Activated CD8-positive, alpha-beta memory T cell treated with anti-CD3 and anti-CD28 coated beads, Interleukin-2, amount 50 U/mL, for 48 hours (primary cell): Measurements from ENCODE around the gene SURF4.
A peak's percentile ranks its signal among the peaks of the same experiment; 100 is the strongest.
"Not testable (repeated sequence)": the region's sequence is repeated elsewhere in the genome, so short reads cannot be mapped to it uniquely, and the experiment has no call there.

Experiments
- DNase-seq: peaks from one replicate; pipeline ENCODE4 v3.0.0-alpha.2; 2020

Gene SURF4

DNA sequence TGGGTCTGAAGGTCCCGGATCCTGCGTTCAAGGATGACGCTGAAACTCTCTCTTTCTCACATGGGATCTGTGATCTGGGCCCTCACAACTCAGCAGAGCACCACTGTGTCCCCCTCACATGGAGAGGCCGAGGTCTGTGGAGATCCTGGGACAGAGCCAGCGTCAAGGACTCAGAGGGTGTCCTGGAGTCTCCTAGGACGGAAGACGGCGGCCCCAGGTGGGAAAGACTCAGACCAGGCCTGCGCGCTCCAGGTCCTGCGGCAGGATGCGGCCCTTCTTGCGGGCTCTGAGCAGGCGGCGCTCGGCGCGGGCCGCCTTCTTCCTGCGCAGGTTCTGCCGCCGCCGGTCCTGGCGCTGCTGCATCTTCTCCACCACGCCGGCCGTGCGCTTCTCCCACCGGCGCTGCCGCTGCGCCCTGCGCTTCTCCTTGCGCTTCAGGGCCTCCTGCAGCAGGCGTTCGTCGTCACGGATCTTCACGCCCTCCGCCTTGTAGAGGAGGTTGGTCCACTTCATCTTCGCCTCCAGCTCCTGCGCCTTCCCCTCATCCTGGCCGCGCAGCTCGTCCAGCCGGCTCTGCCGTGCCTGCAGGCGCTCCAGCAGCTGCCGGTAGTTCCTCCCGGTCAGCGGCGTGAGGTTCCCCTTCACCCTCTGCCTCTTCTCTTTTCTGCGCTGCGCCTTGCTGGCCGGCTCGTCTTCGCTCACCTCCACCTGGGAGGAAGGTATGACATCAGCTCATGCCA, 44.0 kb downstream of the SURF4 start:
- DNase-seq, result peak; percentile 48

- DNase-seq, result peak; percentile 48
Observed at GRCh38 chr9:133331221-133331620, 44.6 kb downstream of the SURF4 start.

DNA sequence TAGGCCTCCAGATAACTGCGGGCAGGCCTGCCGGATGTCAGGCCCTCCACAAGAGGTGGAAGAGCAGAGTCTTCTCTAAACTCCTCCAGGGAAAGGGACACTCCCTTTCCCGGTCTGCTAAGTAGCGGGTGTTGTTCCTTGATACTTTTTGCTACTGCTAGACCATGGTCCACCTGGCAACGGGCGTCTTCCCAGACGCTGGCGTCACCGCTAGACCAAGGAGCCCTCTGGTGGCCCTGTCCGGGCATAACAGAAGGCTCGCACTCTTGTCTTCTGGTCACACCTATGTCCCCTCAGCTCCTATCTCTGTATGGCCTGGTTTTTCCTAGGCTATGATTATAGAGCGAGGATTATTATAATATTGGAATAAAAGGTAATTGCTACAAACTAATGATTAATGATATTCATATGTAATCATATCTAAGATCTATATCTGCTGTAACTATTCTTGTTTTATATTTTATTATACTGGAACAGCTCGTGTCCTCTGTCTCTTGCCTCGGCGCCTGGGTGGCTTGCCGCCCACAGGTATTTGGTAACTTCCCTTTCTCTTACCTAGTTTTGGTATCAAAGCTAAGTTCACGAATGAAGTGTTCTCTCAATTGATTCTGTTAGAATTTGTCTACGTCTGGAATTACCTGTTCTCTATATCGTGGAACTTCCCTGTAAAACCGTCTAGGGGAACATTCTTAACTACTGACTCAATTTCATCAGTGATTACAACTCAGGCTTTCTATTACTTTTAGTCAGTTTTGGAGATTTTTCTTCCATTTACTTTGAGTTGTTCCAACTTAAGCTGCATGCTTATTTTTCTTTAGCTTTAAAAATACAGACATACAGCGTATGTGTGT, 46.3 kb downstream of the SURF4 start:
- peak; percentile 57 for DNase-seq

DNA sequence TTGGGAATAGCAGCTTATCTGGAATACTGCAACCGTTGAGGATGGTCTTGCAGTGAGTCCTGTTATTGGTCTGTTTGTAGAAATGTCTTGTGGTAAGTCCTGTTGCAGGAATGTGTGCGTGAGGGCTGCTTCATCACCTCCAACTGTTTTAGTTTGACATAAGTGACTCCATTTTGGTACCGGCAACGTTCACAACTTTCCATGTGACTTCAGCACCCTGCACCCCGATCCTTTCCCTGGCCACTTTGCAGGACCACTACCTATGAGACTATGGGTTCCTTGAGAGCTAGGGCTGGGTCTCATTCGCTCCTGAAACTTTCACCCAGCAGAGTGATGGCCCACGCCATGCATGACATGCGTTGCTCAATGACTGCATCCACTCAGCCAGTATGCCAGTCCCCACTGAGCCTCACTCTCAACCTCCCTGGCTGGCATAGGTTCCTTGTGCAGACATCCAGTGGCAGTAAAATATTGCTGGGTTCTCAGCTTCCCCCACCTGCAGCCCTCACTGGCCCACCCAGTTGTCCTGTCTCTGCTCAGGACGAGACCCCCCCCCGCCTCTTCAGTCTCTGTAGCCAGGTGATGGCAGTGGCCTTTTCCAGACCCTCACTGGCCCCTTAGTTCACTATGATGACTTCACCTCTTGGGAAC, 47.9 kb downstream of the SURF4 start:
- DNase-seq, result peak; percentile 45

- DNase-seq, result peak; percentile 39
Observed at GRCh38 chr9:133327021-133327420, 48.8 kb downstream of the SURF4 start.

DNA sequence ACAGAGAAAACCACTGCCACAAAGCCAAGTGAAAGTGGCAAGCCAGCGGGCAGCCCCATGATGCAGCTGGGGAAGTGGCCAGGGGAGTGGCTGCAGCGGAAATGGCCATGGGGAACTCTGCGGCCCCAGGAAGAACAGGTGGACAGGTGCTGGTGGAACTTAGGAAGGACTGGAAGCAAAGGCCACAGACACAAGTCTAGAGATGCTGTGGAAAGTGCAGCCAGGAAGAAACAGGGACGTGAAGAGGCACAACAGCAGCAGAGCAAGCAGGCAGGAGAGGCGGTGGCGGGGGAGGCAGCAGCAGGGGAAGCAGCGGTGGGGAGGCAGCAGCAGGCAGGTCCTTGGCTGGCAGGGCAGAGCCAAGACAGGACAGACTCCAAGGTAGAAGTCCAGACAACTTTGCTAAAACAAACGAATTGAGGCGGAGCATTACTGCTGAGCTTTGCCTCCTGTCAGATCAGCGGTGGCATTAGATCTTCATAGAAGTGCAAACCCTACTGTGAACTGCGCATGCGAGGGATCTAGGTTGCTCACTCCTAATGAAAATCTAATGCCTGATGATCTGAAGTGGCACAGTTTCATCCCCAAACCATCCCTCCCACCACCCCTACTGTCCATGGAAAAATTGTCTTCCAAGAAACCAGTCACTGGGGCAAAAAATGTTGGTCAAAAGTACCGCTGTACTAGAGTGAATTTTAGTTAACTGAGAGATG, 51.7 kb downstream of the SURF4 start:
- DNase-seq, result no peak

DNA sequence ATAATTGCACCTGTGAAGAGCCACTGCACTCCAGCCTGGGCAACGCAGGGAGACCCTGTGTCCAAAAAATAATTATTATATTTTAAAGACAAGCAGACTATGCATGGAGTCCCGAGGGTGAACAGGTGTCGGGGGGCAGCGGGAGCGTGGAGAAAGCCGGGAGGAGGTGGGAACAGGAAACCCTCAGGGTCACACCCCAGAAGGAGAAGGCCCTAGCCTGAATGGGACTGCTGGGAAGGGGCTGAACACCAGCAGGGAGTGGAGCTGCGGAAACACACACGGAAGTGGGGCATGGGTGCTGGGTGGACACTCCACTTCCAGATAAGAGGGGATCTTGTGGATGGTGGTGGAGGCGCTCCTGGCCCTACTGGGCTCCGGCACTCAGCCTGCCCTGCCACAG, 52.6 kb downstream of the SURF4 start:
- no peak for DNase-seq

DNA sequence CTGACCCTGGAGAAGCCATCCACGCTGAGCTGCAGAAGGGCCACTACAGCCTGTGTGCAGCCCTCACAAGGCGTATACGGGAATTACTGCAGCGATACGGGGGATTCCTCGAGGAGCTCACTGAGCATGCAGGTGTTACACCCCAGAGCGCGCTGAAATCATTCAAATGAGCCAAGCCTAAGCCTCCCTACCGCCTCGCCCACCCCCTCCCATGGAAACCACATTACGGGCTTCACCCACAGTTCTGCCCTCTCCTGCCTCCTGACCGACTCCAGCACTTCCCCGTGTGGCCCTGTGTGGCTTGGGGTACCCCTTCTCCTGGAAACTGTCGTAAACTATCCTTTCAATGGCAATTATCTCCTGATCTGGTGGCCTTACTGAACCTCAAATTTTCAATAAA, 53.2 kb downstream of the SURF4 start:
- DNase-seq, result no peak

GRCh38 chr9:133321411-133321935, 54.4 kb downstream of the SURF4 start:
- DNase-seq, result peak; percentile 17

DNA sequence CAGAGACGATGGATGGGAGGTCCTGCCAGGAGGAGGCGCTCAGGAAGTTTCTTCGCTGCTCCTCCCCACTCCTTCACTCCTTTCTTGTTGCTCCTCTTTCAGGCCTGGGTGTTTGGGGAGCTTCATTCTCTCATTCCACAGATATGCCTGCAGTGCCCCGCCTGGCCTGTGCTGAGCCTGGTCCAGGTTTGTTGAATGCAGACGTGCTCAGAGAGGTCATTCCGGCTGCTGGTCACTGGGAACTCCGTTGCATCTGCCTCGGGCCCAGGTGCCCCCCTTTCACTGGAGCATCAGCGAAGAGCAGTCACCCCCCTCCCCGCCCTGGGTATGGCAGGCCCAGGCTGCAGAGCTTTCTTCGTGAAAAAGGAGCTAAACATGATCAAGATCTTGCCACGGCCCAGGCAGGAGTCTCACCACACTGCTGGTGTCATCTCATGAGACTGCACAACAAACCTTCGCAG, 55.4 kb downstream of the SURF4 start:
- peak; percentile 29 for DNase-seq

DNA sequence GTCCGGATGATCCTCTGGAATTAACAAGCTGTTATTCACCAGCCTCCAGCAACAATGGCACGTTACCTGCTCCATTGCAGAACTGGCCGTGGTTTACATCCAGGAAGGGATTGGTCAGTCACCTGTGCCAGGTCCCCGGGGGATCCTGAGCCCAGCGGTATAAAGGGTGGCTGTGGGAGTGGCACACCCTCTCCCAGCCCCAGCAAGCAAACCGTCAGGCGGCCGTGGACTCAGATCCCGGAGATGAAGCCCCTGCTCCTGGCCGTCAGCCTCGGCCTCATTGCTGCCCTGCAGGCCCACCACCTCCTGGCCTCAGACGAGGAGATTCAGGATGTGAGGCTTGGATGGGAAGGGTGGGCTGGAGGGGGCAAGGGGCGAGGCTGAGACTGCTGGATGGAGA, 58.3 kb downstream of the SURF4 start:
- not testable (repeated sequence) for DNase-seq

DNA sequence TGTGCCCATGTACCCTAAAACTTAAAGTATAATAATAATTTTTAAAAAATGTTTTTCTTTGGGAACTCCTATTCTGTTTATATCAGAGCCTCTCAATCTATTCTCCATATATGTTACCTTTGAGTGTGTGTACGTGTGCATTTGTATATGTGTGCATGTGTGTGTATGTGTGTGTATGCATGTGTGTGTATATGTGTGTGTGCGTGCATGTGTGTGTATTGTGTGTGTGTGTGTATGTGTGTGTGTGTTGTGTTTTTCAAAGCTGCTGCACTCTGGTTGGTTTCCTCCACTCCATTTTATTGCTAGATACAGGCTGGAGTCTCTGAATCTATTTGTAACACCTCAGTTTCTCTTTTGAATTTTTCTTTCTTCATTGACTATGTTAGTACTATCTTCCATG, 59.9 kb downstream of the SURF4 start:
- DNase-seq, result no peak
